Hippocampal formation (tissue), 2 donors: ENCODE measurements around the gene OCA2.

Source experiments
- DNase-seq, 2 donors: peaks; one replicate each; lab custom pipeline; 2025; lab: John Stamatoyannopoulos, UW

The OCA2 gene

GRCh38 chr15:28104326-28104725 is 5.2 kb upstream of the OCA2 start:
- DNase-seq = no peak

- DNase-seq = no peak
Measured at GRCh38 chr15:28103831-28104230, 4.7 kb upstream of the OCA2 start.

DNA sequence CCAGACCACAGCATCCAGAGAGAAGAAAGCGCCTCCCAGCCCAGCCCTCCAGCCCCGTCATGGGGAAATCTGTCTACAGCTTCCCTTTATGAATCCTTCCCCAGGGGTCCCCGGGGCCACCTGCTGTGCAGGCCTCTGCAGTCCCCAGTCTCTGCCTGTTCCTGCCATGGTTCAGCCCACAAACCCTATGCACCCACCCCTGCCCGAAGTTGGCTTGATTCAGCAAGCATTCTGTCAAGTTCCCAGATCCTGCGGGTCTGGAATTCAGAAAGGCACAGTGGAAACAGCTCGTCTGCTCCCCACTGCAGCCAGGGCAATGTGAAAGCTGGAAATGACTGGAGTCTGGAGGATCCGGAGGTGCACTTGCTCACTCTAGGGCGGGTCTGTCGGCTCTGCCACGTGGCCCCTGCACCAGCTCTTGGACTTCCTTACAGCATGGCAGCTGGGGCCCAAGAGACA is 2.9 kb upstream of the OCA2 start:
- DNase-seq = no peak

DNA sequence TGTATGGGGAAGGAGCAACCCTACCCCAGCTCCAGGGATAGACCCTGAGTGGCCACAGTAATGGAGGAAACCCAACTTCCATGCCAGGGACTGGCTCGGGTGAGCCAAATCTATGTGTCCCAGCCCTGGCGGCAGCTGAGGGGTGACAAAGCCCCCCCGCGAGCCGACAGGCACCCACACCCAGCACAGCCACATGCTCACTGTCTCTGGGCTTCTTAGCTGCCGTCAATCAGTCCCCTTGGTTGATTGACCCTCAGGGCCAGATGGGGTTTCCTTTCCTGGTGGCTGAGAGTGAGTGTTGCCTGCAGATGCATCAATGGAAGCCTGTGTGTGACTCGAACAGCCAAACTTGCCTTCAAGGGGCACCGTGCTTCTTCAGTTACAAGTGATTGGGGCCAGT is 2.1 kb upstream of the OCA2 start:
- no peak for DNase-seq

DNA sequence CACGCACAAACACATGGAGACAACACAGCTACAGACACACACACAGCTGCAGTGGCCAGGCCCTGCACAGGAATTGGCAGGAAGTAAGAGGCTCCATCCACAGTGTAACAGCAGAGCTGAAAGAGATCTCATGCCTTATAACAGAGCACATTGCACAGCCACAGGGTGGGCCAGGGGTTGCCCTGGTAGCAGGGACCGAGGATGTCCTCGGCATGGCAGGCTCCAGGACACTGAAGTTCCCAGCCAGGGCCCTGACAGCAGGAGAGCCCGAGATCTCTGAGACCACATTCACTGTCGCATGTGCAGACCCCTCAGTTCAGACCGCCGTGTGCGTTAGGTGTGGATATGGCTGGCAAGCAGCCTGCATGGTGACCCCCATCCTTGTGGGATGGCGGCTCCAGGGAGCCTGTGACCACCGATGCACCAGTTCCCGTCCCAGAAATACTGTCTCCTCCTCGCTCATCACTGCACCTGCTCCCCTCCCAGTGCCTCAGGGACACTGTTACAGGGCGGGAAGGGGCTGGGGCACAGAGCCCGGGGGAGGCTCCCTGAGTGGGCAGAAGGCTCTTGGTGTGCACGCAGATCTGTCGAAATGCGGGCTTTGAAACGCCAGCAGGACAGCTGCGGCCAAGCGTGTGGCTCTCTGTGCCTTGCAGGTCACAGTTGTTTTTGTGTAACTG is 1.5 kb upstream of the OCA2 start:
- no peak for DNase-seq

- no peak for DNase-seq
Measured at GRCh38 chr15:28099555-28100140, 533 bp upstream of the OCA2 start.

DNA sequence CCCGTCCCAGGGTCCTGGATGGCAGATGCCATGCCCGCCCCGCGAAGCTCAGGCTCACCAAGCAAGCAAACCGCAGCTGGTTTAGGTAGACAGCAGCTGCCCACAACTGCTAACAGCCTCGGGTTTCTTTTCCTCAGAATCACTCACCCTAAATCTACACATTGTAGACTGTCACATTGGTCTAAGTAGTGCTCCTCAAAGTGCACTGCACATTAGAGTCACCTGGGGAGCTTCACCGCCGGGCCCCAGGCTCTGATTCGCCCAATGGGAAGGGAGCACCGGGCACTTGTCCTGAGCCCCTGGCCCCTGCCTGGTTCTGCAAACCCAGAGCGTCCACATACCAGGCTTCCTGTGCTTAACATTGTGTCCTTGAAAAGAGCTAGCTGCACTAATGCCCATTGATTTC is 752 bp downstream of the OCA2 start:
- DNase-seq = no peak

DNA sequence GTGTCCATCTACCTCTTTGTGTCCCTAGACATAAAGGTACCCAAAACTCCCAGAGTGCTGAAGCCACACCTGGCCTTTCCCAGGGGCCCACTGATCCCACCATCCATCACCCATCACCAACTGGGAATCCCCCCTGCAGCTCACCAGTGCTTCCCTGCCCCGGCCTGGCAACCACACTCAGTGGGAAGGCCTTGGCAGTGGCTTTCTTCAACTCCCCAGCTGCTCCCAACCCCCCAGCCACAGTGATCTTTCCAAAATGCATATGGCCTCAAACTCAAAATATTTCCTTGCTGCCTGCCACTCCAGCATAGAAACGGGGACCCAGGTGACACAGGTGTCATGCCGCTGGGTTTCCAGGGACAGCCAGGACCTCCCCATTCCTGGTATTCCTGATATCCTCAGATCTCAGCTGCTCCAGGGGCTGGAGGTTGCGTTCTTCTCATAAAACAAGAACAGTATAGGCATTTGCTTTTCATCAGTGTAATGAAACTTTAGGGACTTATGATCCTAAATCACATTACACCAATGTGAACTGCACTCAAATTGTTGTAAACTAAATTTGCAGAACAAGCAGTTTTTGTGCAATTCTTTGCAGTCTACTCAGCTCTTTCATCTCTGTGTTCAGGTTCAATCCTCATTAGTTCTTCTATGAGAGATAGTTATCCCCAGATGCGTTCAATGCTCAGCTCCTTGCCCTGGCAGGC is 1.3 kb downstream of the OCA2 start:
- DNase-seq = no peak

GRCh38 chr15:28096670-28097431 is 2.3 kb downstream of the OCA2 start:
- no peak for DNase-seq

GRCh38 chr15:28096411-28096669 is 2.8 kb downstream of the OCA2 start:
- DNase-seq = no peak

GRCh38 chr15:28094732-28095521 is 4.2 kb downstream of the OCA2 start:
- no peak for DNase-seq

DNA sequence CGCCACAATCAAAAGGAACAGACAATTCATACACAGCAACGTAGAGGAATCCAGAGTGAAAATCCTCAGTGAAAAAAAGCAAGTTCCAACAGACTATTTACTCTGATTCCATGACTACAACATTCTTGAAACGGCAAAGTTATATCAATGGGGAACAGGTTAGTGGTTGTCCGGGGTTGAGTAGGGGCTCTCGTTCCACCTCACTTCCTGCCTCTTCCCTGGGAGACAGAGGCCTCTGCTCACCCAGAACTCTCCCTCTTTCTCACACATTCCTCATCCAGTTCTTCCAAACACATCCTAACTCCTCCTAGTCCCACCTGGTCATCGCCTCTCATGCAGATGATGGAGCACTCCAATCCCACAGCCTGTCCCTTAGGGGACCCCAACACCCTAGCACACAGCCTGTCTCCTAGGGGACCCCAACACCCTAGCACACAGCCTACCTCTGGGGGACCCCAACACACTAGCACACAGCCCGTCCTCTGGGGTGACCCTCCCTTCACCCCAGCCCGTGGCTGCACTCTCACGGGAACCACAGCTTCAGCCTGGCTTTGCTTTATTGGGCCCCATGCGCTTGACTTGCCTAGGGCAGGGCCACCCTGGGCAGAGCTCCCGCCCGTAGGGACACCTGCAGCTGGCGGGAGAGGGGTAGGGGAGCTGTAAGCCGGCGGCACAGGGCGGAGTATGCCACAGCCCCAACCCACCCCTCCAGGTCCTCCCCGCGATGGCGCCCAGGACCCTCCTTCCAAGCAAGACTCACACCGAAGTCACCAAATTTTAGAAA is 5.2 kb downstream of the OCA2 start:
- DNase-seq = no peak

GRCh38 chr15:28091313-28091712 is 7.8 kb downstream of the OCA2 start:
- DNase-seq = no peak

GRCh38 chr15:28086175-28086703 is 12.9 kb downstream of the OCA2 start:
- no peak for DNase-seq

GRCh38 chr15:28085489-28086174 is 13.5 kb downstream of the OCA2 start:
- DNase-seq = no peak

DNA sequence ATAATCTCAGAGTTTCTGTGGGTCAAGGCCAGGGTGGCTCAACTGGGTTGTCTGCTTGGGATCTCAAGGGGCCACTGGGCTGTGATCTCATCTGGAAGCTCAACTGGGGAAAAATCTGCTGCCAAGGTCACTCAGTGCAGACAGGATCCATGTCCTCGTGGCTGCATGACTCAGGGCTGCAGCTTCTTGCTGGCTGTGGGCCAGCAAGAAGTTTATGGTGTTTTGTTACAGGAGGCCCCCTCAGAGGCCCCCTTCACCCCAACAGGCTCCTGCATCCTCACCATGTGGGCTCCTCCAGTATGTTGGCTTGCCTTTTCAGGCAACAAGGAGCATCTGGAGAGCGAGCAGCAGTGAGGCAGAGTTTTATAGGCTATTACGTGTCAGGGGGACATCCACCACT is 14.6 kb downstream of the OCA2 start:
- no peak for DNase-seq

DNA sequence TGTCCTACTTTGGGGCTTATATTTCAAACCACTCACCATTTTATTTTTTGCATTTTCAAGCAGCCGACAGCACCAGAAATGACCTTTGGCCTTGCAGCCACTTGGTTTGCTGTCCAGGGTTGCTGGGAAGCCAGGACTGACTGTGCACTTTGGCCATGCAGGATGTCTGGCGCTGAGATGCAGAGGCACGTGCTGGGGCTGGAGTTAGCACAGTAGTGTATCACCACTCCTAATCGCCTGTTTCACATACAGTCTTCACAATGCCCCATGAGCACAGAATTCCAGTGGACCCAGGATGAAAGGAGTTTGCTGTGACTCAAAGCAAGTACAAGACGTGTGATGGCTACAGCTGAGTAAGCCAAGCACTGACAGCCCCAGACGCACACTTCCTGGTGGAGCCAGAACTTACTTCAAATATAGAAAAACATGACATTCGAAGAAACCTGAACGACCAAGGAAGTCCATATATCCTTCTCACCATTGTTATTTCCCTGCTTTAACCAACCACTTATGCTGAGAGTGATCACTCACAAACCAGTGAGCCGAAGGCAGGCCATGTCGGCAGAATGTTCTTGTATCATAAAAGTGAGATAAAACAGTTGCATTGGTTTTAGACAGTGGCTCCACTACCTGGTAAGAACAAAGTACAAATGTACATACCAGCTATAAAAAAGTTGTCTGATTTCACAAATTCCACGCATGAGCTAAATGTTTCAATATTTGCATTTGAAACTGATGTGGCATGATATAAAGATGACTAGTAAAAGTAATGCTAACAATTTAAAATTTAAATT is 16.0 kb downstream of the OCA2 start:
- no peak for DNase-seq

- no peak for DNase-seq
Measured at GRCh38 chr15:28081594-28081993, 17.5 kb downstream of the OCA2 start.

DNA sequence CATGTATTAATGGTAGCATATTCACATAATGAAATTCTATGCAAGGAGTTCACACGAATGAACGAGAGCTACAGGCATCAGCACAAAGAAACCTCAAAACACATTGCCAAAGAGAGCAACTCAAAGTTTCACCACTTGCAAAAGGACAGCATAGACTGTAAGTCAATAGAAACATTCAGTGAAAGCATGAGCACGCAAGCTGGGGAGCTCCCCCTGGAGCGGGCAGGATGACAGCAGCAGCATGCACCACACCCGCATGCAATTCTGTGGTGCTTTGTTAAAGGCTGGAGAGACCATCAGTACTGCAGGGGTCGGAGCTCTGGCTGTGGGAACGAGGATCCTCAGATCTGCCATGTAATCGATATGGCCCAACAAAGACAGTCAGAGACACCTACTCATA is 18.7 kb downstream of the OCA2 start:
- no peak for DNase-seq
